Head of caudate nucleus (tissue), 42 donors: ENCODE results near the gene CUL5.

Experiments
- DNase-seq, 42 donors: peaks; one replicate each; pipeline versions ENCODE4 v3.0.0 to v3.0.0-alpha.2; 2020 to 2021; ENCODE audit warnings: mixed read lengths in 7 of 42
- intact Hi-C: fragments of 100-400 bp; cut with DNase I; formaldehyde crosslinking; loops from one replicate; pipeline ENCODE4 v1.15.0; 2022

Gene CUL5

DNA sequence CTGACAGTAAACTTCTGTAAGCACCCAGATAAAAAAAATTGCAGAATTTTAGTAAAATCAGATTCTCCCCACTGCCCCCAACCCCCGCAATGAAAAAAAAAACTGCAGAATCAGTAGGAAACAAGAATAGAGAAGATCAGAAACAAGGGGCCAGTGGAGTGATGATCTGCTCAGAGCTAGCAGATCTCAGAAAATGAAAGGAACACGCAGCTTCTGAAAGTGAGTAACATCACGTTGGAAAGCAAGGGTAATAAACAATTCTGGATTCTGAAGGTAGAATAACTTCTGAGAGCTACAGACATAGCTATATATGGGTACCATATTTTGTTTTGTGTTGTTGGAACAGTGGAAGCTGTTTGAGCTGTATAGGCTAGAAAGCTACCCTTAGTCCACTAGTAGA is 135.9 kb downstream of the CUL5 start:
- intact Hi-C loops = no loop called here
- DNase-seq = no peak

DNA sequence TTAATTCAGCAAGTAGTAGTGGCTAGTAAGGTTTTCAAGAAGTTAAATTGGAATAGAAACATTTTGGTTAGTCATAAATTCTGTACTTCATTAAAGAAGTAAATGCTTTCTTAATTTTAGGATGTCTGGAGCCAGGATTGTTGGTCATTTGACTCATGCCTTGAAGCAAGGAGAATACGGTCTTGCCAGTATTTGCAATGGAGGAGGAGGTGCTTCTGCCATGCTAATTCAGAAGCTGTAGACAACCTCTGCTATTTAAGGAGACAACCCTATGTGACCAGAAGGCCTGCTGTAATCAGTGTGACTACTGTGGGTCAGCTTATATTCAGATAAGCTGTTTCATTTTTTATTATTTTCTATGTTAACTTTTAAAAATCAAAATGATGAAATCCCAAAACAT is 138.5 kb downstream of the CUL5 start:
- intact Hi-C loops = no loop called here
- DNase-seq = no peak

DNA sequence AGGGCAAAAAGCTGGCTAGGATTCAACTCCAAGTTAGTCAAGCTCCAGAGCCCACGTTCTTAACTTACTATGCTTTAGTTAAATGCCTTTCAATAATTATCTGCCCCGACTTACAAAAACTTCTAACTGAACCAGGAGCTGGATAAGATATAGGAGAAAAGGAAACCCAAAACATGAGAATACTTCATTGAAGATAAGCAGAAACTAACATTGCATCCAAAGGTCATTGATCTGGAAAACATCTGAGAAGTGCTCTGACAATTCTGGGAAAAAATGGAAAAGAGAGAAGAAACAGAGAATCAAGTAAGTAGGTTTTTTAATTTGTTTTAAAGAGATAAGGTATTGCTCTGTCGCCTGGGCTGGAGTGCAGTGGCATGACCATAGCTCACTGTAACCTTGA is 139.9 kb downstream of the CUL5 start:
- DNase-seq = no peak
- intact Hi-C loops = no loop called here

DNA sequence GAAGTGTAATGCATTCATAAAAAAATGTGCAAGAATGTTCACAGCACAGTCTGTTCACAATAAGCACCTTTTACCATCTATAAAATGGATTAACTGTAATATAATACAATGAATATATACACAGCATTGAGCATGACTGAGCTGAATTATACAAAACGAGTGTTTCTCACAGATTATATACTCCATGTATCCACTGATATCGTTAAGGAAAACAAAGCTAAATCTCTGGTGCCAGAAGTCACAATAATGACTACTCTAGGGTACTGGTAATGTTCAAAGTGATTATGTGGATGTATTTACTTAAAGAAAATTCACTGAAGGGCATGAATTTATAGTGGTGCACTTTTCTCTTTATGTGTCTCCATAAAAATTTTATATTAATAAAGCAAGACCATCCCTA is 145.9 kb downstream of the CUL5 start:
- intact Hi-C loops = no loop called here
- no peak for DNase-seq
